Renal cortex interstitium (tissue), 11 donors: ENCODE data around the gene CHD3. TPM values are rescaled to one million over a fixed set of nuclear protein-coding genes. Genes with fewer than 3 reads are reported as not detected.
"Not testable (repeated sequence)": the region's sequence is repeated elsewhere in the genome, so short reads cannot be mapped to it uniquely, and the experiment has no call there.

Experiments
- DNase-seq, 11 donors: peaks; one replicate each; pipeline ENCODE4 v3.0.0-alpha.2; 2013; ENCODE audit warnings: low read depth in 9 of 11, low spot score in 4 of 11; ENCODE audit errors: extremely low read depth in 1 of 11
- polyA plus RNA-seq, 3 donors: library from polyadenylated mRNA; unstranded; fragments of 120-200 nt; gene quantifications; one replicate each; pipeline ENCODE4 v1.2.1, GENCODE V29; 2013; ENCODE audit not compliant: insufficient read length in 3 of 3

The CHD3 gene
- polyA plus RNA-seq, 3 donors, result 168 to 213 (median 199) TPM

- DNase-seq, result peak; percentile 98 to 100 (median 99)
These were observed 31.5 kb upstream of the CHD3 start, which contains the start of gene NAA38 for GRCh38 chr17:7856811-7857712. Gene NAA38 (minus strand): TSS chr17:7857559. CDS start chr17:7857463, 96 bp downstream.

- peak in 9 of 11 donors; percentile 89 to 94 (median 91) for DNase-seq
These were observed 30.7 kb upstream of the CHD3 start, which contains the start of gene CYB5D1 for GRCh38 chr17:7857713-7858521. Gene CYB5D1 (plus strand): TSS chr17:7858003. CDS start chr17:7858135, 132 bp downstream.

- peak in 2 of 11 donors; percentile 18 to 33 for DNase-seq
These were observed 30.1 kb upstream of the CHD3 start for GRCh38 chr17:7858522-7858810.

GRCh38 chr17:7859028-7859427, 29.6 kb upstream of the CHD3 start:
- DNase-seq, result no peak

GRCh38 chr17:7862692-7863437, 25.7 kb upstream of the CHD3 start:
- peak in 2 of 11 donors; percentile 28 to 46 for DNase-seq

- DNase-seq, result not testable (repeated sequence)
These were observed 24.2 kb upstream of the CHD3 start for GRCh38 chr17:7864384-7864783.

GRCh38 chr17:7864995-7865650, 23.5 kb upstream of the CHD3 start:
- no peak for DNase-seq

- DNase-seq, result no peak
These were observed 20.7 kb upstream of the CHD3 start for GRCh38 chr17:7867881-7868329.

- no peak for DNase-seq
These were observed 15.5 kb upstream of the CHD3 start for GRCh38 chr17:7873051-7873450.

- no peak for DNase-seq
These were observed 12.7 kb upstream of the CHD3 start for GRCh38 chr17:7875804-7876370.

- DNase-seq, result no peak
These were observed 10.4 kb upstream of the CHD3 start for GRCh38 chr17:7878234-7878633.

- DNase-seq, result no peak
These were observed 8.3 kb upstream of the CHD3 start for GRCh38 chr17:7880076-7880868.

GRCh38 chr17:7881276-7882054, 7.1 kb upstream of the CHD3 start:
- no peak for DNase-seq

GRCh38 chr17:7882068-7882467, 6.5 kb upstream of the CHD3 start:
- DNase-seq, result no peak

GRCh38 chr17:7882629-7883028, 6.0 kb upstream of the CHD3 start:
- no peak for DNase-seq

GRCh38 chr17:7883781-7884386, 4.7 kb upstream of the CHD3 start:
- peak in 8 of 11 donors; percentile 33 to 58 (median 40) for DNase-seq
